Stimulated activated memory B cell treated with anti-CD40 and anti-IgM and Interleukin-4, amounts not matched to agents 10 μg/mL and 1 μg/mL and 100 μg/mL, for 72 hours (primary cell): ENCODE measurements around the gene AKR7A2.

Source experiments
- ATAC-seq: fragments of 150-1000 bp; cut with Tn5 transposase; 2 replicates; pipeline ENCODE4 v1.10.0; 2021
- H3K27ac Mint-ChIP-seq: one replicate; pipeline ENCODE4 v1.8.0; 2022; ENCODE audit warnings: mild to moderate bottlenecking, mixed read lengths
- H3K27me3 Mint-ChIP-seq: one replicate; pipeline ENCODE4 v1.8.0; 2022; ENCODE audit warnings: mixed read lengths
- H3K36me3 Mint-ChIP-seq: one replicate; pipeline ENCODE4 v1.8.0; 2022; ENCODE audit warnings: mixed read lengths
- H3K4me1 Mint-ChIP-seq: one replicate; pipeline ENCODE4 v1.8.0; 2022; ENCODE audit warnings: mixed read lengths
- H3K4me3 Mint-ChIP-seq: one replicate; pipeline ENCODE4 v1.8.0; 2022; ENCODE audit warnings: mild to moderate bottlenecking, moderate library complexity, mixed read lengths
- H3K9me3 Mint-ChIP-seq: one replicate; pipeline ENCODE4 v1.8.0; 2022; ENCODE audit warnings: mixed read lengths

Gene AKR7A2

GRCh38 chr1:19348441-19349198 is 36.7 kb upstream of the AKR7A2 start:
- Mint-ChIP-seq H3K4me3 (no peak overlapping the region), H3K9me3 (no peaks in the 10 kb centered on the region), H3K27me3 (no peaks in the 10 kb centered on the region), H3K4me1 (peaks cover 7% of the 10 kb centered on the region), H3K36me3 (peaks cover 60% of the 10 kb centered on the region), H3K27ac (peak overlapping the region; percentile 51)
- no peak for ATAC-seq

GRCh38 chr1:19347533-19348172 is 35.7 kb upstream of the AKR7A2 start:
- Mint-ChIP-seq H3K4me3 (no peak overlapping the region), H3K36me3 (peaks cover 59% of the 10 kb centered on the region), H3K4me1 (peaks cover 7% of the 10 kb centered on the region), H3K27me3 (no peaks in the 10 kb centered on the region), H3K9me3 (no peaks in the 10 kb centered on the region), H3K27ac (peak overlapping the region; percentile 51)
- peak; percentile 43 for ATAC-seq

- no peak for ATAC-seq
- Mint-ChIP-seq H3K9me3 (no peaks in the 10 kb centered on the region), H3K27me3 (no peaks in the 10 kb centered on the region), H3K4me3 (no peak overlapping the region), H3K4me1 (peaks cover 12% of the 10 kb centered on the region), H3K36me3 (peaks cover 63% of the 10 kb centered on the region), H3K27ac (no peak overlapping the region)
Observed at GRCh38 chr1:19346026-19346425, 34.1 kb upstream of the AKR7A2 start.

GRCh38 chr1:19345391-19345790 is 33.4 kb upstream of the AKR7A2 start:
- Mint-ChIP-seq H3K27ac (peak overlapping the region; percentile 42), H3K4me1 (peaks cover 13% of the 10 kb centered on the region), H3K36me3 (peaks cover 68% of the 10 kb centered on the region)

GRCh38 chr1:19344831-19345230 is 32.9 kb upstream of the AKR7A2 start:
- Mint-ChIP-seq H3K4me3 (no peak overlapping the region), H3K27me3 (no peaks in the 10 kb centered on the region), H3K27ac (peak overlapping the region; percentile 42), H3K9me3 (no peaks in the 10 kb centered on the region), H3K4me1 (peaks cover 13% of the 10 kb centered on the region), H3K36me3 (peaks cover 65% of the 10 kb centered on the region)
- ATAC-seq, result no peak

More at GRCh38 chr1:19345391-19345790, 33.4 kb upstream of the AKR7A2 start:
- ATAC-seq, result no peak
- H3K27me3 Mint-ChIP-seq, result no peaks in the 10 kb centered on the region
- no peak overlapping the region for H3K4me3 Mint-ChIP-seq
- no peaks in the 10 kb centered on the region for H3K9me3 Mint-ChIP-seq

- peak; percentile 62 for ATAC-seq
- H3K27me3 Mint-ChIP-seq, result no peaks in the 10 kb centered on the region
- H3K27ac Mint-ChIP-seq, result peak overlapping the region; percentile 42
- no peaks in the 10 kb centered on the region for H3K9me3 Mint-ChIP-seq
- peaks cover 13% of the 10 kb centered on the region for H3K4me1 Mint-ChIP-seq
- H3K36me3 Mint-ChIP-seq, result peaks cover 62% of the 10 kb centered on the region
- H3K4me3 Mint-ChIP-seq, result no peak overlapping the region
Observed at GRCh38 chr1:19344372-19344810, 32.4 kb upstream of the AKR7A2 start.

GRCh38 chr1:19343617-19344350 is 31.8 kb upstream of the AKR7A2 start:
- no peak for ATAC-seq
- Mint-ChIP-seq H3K27ac (no peak overlapping the region), H3K4me3 (no peak overlapping the region), H3K27me3 (no peaks in the 10 kb centered on the region), H3K36me3 (peaks cover 65% of the 10 kb centered on the region), H3K4me1 (peaks cover 13% of the 10 kb centered on the region), H3K9me3 (no peaks in the 10 kb centered on the region)

GRCh38 chr1:19342894-19343616 is 31.1 kb upstream of the AKR7A2 start:
- H3K4me3 Mint-ChIP-seq, result no peak overlapping the region
- H3K4me1 Mint-ChIP-seq, result peaks cover 6% of the 10 kb centered on the region
- no peak for ATAC-seq
- H3K36me3 Mint-ChIP-seq, result peaks cover 72% of the 10 kb centered on the region
- H3K9me3 Mint-ChIP-seq, result no peaks in the 10 kb centered on the region
- no peak overlapping the region for H3K27ac Mint-ChIP-seq
- no peaks in the 10 kb centered on the region for H3K27me3 Mint-ChIP-seq

- ATAC-seq, result no peak
- Mint-ChIP-seq H3K36me3 (peaks cover 81% of the 10 kb centered on the region), H3K4me1 (peaks cover 12% of the 10 kb centered on the region), H3K27ac (no peak overlapping the region), H3K27me3 (no peaks in the 10 kb centered on the region), H3K9me3 (no peaks in the 10 kb centered on the region), H3K4me3 (no peak overlapping the region)
Observed at GRCh38 chr1:19342062-19342750, 30.3 kb upstream of the AKR7A2 start.

GRCh38 chr1:19341201-19342061 is 29.5 kb upstream of the AKR7A2 start:
- Mint-ChIP-seq H3K4me3 (no peak overlapping the region), H3K27ac (peak overlapping the region; percentile 75), H3K9me3 (no peaks in the 10 kb centered on the region), H3K4me1 (peaks cover 20% of the 10 kb centered on the region), H3K27me3 (no peaks in the 10 kb centered on the region), H3K36me3 (peaks cover 81% of the 10 kb centered on the region)
- ATAC-seq, result peak; percentile 60

GRCh38 chr1:19340387-19340937 is 28.5 kb upstream of the AKR7A2 start:
- Mint-ChIP-seq H3K4me3 (no peak overlapping the region), H3K4me1 (peaks cover 26% of the 10 kb centered on the region), H3K36me3 (peaks cover 72% of the 10 kb centered on the region), H3K9me3 (no peaks in the 10 kb centered on the region), H3K27ac (no peak overlapping the region), H3K27me3 (no peaks in the 10 kb centered on the region)
- no peak for ATAC-seq

GRCh38 chr1:19339214-19339861 is 27.4 kb upstream of the AKR7A2 start:
- no peak overlapping the region for H3K4me3 Mint-ChIP-seq
- no peak for ATAC-seq
- H3K36me3 Mint-ChIP-seq, result peaks cover 62% of the 10 kb centered on the region
- peaks cover 26% of the 10 kb centered on the region for H3K4me1 Mint-ChIP-seq
- H3K27me3 Mint-ChIP-seq, result no peaks in the 10 kb centered on the region
- H3K9me3 Mint-ChIP-seq, result no peaks in the 10 kb centered on the region
- no peak overlapping the region for H3K27ac Mint-ChIP-seq

GRCh38 chr1:19338323-19338762 is 26.4 kb upstream of the AKR7A2 start:
- Mint-ChIP-seq H3K27me3 (no peaks in the 10 kb centered on the region), H3K36me3 (peaks cover 54% of the 10 kb centered on the region), H3K4me1 (peaks cover 26% of the 10 kb centered on the region), H3K4me3 (no peak overlapping the region), H3K9me3 (no peaks in the 10 kb centered on the region), H3K27ac (no peak overlapping the region)
- ATAC-seq, result no peak
